ENCODE results near the gene KCTD11.
A peak's percentile ranks its signal among the peaks of the same experiment; 100 is the strongest.
"Not testable (repeated sequence)": the region's sequence is repeated elsewhere in the genome, so short reads cannot be mapped to it uniquely, and the experiment has no call there.

KCTD11 gene

GRCh38 chr17:7322520-7323194, 29.3 kb upstream of the KCTD11 start:
- no peak for DNase-seq

- DNase-seq: no peak
Observed at GRCh38 chr17:7323731-7324437, 28.1 kb upstream of the KCTD11 start.

GRCh38 chr17:7324438-7324779, 27.6 kb upstream of the KCTD11 start:
- DNase-seq: no peak

- no peak for DNase-seq
Observed at GRCh38 chr17:7325031-7325528, 26.9 kb upstream of the KCTD11 start.

- no peak for DNase-seq
Observed at GRCh38 chr17:7326186-7326585, 25.8 kb upstream of the KCTD11 start.

GRCh38 chr17:7327056-7327455, 24.9 kb upstream of the KCTD11 start:
- no peak for DNase-seq

GRCh38 chr17:7327501-7327900, 24.5 kb upstream of the KCTD11 start:
- DNase-seq: no peak

GRCh38 chr17:7328009-7328408, 24.0 kb upstream of the KCTD11 start:
- DNase-seq: no peak

GRCh38 chr17:7328840-7329373, 23.1 kb upstream of the KCTD11 start, which contains the start of gene NEURL4:
Gene NEURL4 (minus strand): TSS chr17:7329335. CDS start chr17:7329312, 23 bp downstream.
- no peak for DNase-seq

- peak; percentile 100 for DNase-seq
Observed at GRCh38 chr17:7329374-7329996, 22.5 kb upstream of the KCTD11 start.

- peak; percentile 75 for DNase-seq
Observed at GRCh38 chr17:7329997-7330637, 21.8 kb upstream of the KCTD11 start.

- DNase-seq: no peak
Observed at GRCh38 chr17:7330638-7331015, 21.3 kb upstream of the KCTD11 start.

- no peak for DNase-seq
Observed at GRCh38 chr17:7332111-7332510, 19.9 kb upstream of the KCTD11 start.

- DNase-seq: not testable (repeated sequence)
Observed at GRCh38 chr17:7332600-7333069, 19.3 kb upstream of the KCTD11 start.

GRCh38 chr17:7334938-7335538, 16.9 kb upstream of the KCTD11 start:
- no peak for DNase-seq

- DNase-seq: not testable (repeated sequence)
Observed at GRCh38 chr17:7335765-7336164, 16.2 kb upstream of the KCTD11 start.

- DNase-seq: no peak
Observed at GRCh38 chr17:7336240-7337175, 15.5 kb upstream of the KCTD11 start, which contains the start of gene ACAP1. Gene ACAP1 (plus strand): TSS chr17:7336529. CDS start chr17:7336735, 206 bp downstream.

GRCh38 chr17:7337600-7337999, 14.4 kb upstream of the KCTD11 start:
- not testable (repeated sequence) for DNase-seq

GRCh38 chr17:7340179-7340578, 11.8 kb upstream of the KCTD11 start:
- DNase-seq: no peak

- DNase-seq: no peak
Observed at GRCh38 chr17:7341842-7342241, 10.1 kb upstream of the KCTD11 start.

- no peak for DNase-seq
Observed at GRCh38 chr17:7343250-7343649, 8.7 kb upstream of the KCTD11 start.

Measured in SHP77 treated with DMSO at 0.1 percent for 48 hours (cell line).